GM18909 (cell line): ENCODE data around the gene DNAH11.

ENCODE experiments used
- ATAC-seq: cut with Tn5 transposase; IDR thresholded peaks from one replicate; pipeline ENCODE4 v1.9.1; 2021; ENCODE audit warnings: mild to moderate bottlenecking; ENCODE audit not compliant: unreplicated experiment, poor library complexity

Gene DNAH11

DNA sequence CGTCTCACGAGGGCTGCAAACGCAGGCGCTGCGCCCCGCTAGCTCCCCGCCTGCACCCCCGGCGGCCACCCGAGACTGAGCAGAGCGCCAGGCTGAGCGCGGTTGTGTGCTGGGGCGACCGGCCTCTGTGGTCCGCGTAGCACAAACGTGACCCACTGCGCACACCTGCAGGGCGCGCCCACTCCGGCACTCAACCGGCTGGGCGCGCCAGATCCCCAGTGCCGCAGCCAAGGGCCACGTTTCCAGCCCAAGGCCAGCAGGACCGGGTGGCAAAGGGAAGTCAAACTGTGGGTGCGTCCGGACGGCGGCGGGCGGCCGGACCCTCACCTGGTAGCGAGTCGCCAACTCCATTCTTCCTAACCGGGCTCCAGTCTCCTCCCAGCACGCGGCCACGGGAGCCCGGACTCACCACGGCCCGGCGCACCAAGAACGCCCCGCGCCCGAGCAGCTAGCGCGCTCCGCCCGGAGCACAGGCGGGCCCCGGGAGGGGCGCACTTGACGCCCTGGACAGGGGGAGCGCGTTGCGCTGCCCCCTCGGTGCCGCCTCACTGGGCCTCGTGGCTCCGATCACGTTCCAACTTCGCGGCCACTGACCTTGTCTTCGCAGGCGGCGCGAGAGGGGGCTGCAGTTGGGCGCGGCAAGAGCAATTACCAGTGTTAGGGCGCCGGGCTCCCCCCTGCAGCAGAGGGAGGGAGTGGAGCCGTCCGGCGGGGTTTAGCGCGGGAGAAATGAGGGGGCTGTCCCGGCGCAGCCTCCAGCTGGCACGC is 402.8 kb downstream of the DNAH11 start, which contains the start of gene CDCA7L:
TSS of gene CDCA7L (minus strand) at position 446 of the 768 bp plus-strand sequence. CDS start at position 351, 95 bp downstream.
- ATAC-seq: peak; percentile 88

GRCh38 chr7:21946222-21946709 is 403.4 kb downstream of the DNAH11 start:
- ATAC-seq: no peak

GRCh38 chr7:21947056-21947455 is 404.2 kb downstream of the DNAH11 start:
- no peak for ATAC-seq

GRCh38 chr7:21947946-21948345 is 405.1 kb downstream of the DNAH11 start:
- ATAC-seq: no peak

DNA sequence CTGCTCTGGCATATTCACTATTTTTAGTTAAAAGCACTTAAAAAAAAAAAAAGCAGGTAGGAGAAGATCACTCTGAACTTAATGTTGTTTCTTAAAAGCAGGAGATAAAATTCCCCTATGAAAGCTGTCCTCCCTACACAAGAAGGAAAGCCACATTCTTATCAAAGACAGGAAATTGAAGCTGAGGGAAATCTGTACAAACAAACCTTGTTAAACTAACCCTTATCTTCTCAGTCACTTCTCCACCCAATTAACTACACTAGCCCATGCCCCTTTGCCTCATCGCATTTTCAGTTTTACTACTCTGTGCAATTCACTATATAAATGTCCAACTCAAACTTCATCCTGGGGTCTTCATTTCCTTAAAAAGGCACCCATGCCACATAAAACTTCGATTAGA is 405.5 kb downstream of the DNAH11 start:
- no peak for ATAC-seq

GRCh38 chr7:21948887-21949540 is 406.2 kb downstream of the DNAH11 start:
- ATAC-seq: no peak
